A549 (cell line): ENCODE data around the gene SGCA. TPM values are rescaled to one million over a fixed set of nuclear protein-coding genes. Genes with fewer than 3 reads are reported as not detected.

Source experiments
- ATAC-seq, 2 experiments: fragments of 200-7000 bp in 1 of 2; fragments of >200 bp in 1 of 2; cut with Nextera tagmentation in 1 of 2; cut with Tn5 transposase in 1 of 2; 3 replicates each; pipeline versions ENCODE4 v1.8.0 to v1.9.1; 2018 to 2020; ENCODE audit warnings: mild to moderate bottlenecking in 1 of 2, moderate library complexity in 1 of 2
- CTCF ChIA-PET: fragments of 300-600 bp; sonication (Branson Sonifier 250); formaldehyde crosslinking; extraction: SDS; loops from one replicate; lab custom pipeline; 2021; ENCODE audit warnings: antibody characterized with exemption, inconsistent platforms; lab: Yijun Ruan, JAX
- POLR2A ChIA-PET: fragments of 350-600 bp; formaldehyde crosslinking; extraction: SDS; loops from one replicate; lab custom pipeline; 2021; ENCODE audit warnings: antibody characterized with exemption, inconsistent platforms; lab: Yijun Ruan, JAX
- DNase-seq, 2 experiments: peaks; one replicate each; pipeline versions ENCODE4 v3.0.0 to v3.0.0-alpha.2; 2011 to 2016; ENCODE audit warnings: low read depth in 1 of 2, low spot score in 1 of 2
- FAIRE-seq: peaks from 2 replicates; lab custom pipeline; 2011; peaks lifted over from hg19 to GRCh38; lab: Jason Lieb, UNC
- H3K27ac ChIP-seq, 2 experiments: fragments of >200 bp; sonication (Bioruptor Twin); formaldehyde crosslinking; 3 replicates each; pipeline ENCODE4 v1.5.1; 2016 to 2017
- H3K4me1 ChIP-seq: fragments of >200 bp; sonication (Bioruptor Twin); formaldehyde crosslinking; 3 replicates; pipeline ENCODE4 v1.6.1; 2016
- H3K4me2 ChIP-seq: fragments of >200 bp; sonication (Bioruptor Twin); formaldehyde crosslinking; 3 replicates; pipeline ENCODE4 v1.6.1; 2016
- H3K4me3 ChIP-seq: fragments of >200 bp; sonication (Bioruptor Twin); formaldehyde crosslinking; 3 replicates; pipeline ENCODE4 v1.5.1; 2016
- H3K9me3 ChIP-seq: fragments of >200 bp; sonication (Bioruptor Twin); formaldehyde crosslinking; 3 replicates; pipeline ENCODE4 v1.6.1; 2016
- CBX2 ChIP-seq: fragments of 200-600 bp; sonication (generic); IDR thresholded peaks from 2 replicates; pipeline ENCODE4 v1.6.1; 2016; ENCODE audit warnings: low read depth, mild to moderate bottlenecking, borderline replicate concordance
- CHD4 ChIP-seq: fragments of 200-600 bp; sonication (generic); IDR thresholded peaks from 2 replicates; pipeline ENCODE4 v1.6.1; 2016; ENCODE audit warnings: antibody characterized with exemption, mild to moderate bottlenecking, borderline replicate concordance
- EP300 ChIP-seq, 2 experiments: fragments of >200 bp; sonication (Bioruptor Twin); formaldehyde crosslinking; IDR thresholded peaks; 2 replicates in 1 of 2; 3 replicates in 1 of 2; pipeline ENCODE4 v1.6.1; 2016 to 2017
- FOSL2 ChIP-seq, 2 experiments: fragments of 450-650 bp in 1 of 2; fragments of >200 bp in 1 of 2; sonication (Bioruptor Twin) in 1 of 2; formaldehyde crosslinking; IDR thresholded peaks; 2 replicates each; pipeline versions ENCODE4 v1.5.0 to v1.6.1; 2016 to 2020; ENCODE audit warnings: mild to moderate bottlenecking in 1 of 2, moderate library complexity in 1 of 2
- FOXS1 ChIP-seq: fragments of 250-450 bp; sonication (Bioruptor Pico); IDR thresholded peaks from 2 replicates; pipeline ENCODE4 v1.5.0; 2020; ENCODE audit warnings: mild to moderate bottlenecking, moderate library complexity
- GATA3 ChIP-seq: IDR thresholded peaks from 2 replicates; pipeline ENCODE4 v1.6.1; 2012; ENCODE audit warnings: borderline replicate concordance
- HOXB13 ChIP-seq: fragments of 250-450 bp; sonication (Bioruptor Pico); IDR thresholded peaks from 2 replicates; pipeline ENCODE4 v1.5.0; 2020; ENCODE audit warnings: low read depth, mild to moderate bottlenecking, moderate library complexity
- JUNB ChIP-seq: fragments of >200 bp; sonication (Bioruptor Twin); formaldehyde crosslinking; IDR thresholded peaks from 2 replicates; pipeline ENCODE4 v1.6.1; 2016
- KDM1A ChIP-seq: fragments of 200-600 bp; sonication (generic); IDR thresholded peaks from 2 replicates; pipeline ENCODE4 v1.6.1; 2016; ENCODE audit warnings: low read depth, mild to moderate bottlenecking
- MAZ ChIP-seq: fragments of 150-350 bp; IDR thresholded peaks from 2 replicates; pipeline ENCODE4 v1.6.1; 2014; ENCODE audit warnings: antibody characterized with exemption, low read depth, low read length, borderline replicate concordance
- PHF8 ChIP-seq: fragments of 200-600 bp; sonication (generic); IDR thresholded peaks from 2 replicates; pipeline ENCODE4 v1.6.1; 2016; ENCODE audit warnings: low read depth, mild to moderate bottlenecking, antibody characterized with exemption, moderate library complexity, borderline replicate concordance
- POLR2A ChIP-seq: IDR thresholded peaks from 2 replicates; pipeline ENCODE4 v1.6.1; 2012; ENCODE audit warnings: mild to moderate bottlenecking, low read length
- RARB ChIP-seq: fragments of 250-450 bp; sonication (Bioruptor Pico); IDR thresholded peaks from 2 replicates; pipeline ENCODE4 v1.8.0; 2021; ENCODE audit warnings: mild to moderate bottlenecking, moderate library complexity
- TP53 ChIP-seq: fragments of 250-450 bp; sonication (Bioruptor Pico); IDR thresholded peaks from 2 replicates; pipeline ENCODE4 v1.5.0; 2021; ENCODE audit warnings: mild to moderate bottlenecking, moderate library complexity
- ZC3H11A ChIP-seq: fragments of 450-650 bp; IDR thresholded peaks from 2 replicates; pipeline ENCODE4 v1.6.1; 2014; ENCODE audit warnings: antibody characterized with exemption, mild to moderate bottlenecking
- ZSCAN20 ChIP-seq: fragments of 250-450 bp; sonication (Bioruptor Pico); IDR thresholded peaks from 2 replicates; pipeline ENCODE4 v1.8.0; 2022; ENCODE audit warnings: mild to moderate bottlenecking, moderate library complexity
- WGBS: methylation state at CpG from one replicate; pipeline ENCODE4 v1.1.6; 2017; ENCODE audit errors: missing lambda C conversion rate; 5-methylcytosine and 5-hydroxymethylcytosine counted together
- polyA plus RNA-seq, 4 experiments: library from polyadenylated mRNA; depleted of rRNA in 3 of 4; stranded (reverse); fragments of >200 nt; fragmentation: RNase III in 1 of 4; extraction: RNeasy Plus Mini Kit Qiagen cat#74134 plus additional on column Dnase treatment in 1 of 4; gene quantifications; 2 replicates in 3 of 4; 3 replicates in 1 of 4; pipeline ENCODE4 v1.2.3, GENCODE V29; 2011 to 2017
- TF ChIP-seq, protein P1 (sequence below): fragments of 200-600 bp; sonication (generic); IDR thresholded peaks from 2 replicates; pipeline ENCODE4 v1.6.1; 2016; ENCODE audit warnings: antibody characterized with exemption, mild to moderate bottlenecking, moderate library complexity
- TF ChIP-seq, protein P2 (sequence below): IDR thresholded peaks from 2 replicates; pipeline ENCODE4 v1.6.1; 2012; ENCODE audit warnings: low read depth, borderline replicate concordance
- TF ChIP-seq, protein P3 (sequence below): fragments of 450-650 bp; IDR thresholded peaks from 2 replicates; pipeline ENCODE4 v1.6.1; 2014; ENCODE audit warnings: antibody characterized with exemption
- TF ChIP-seq, protein P4 (sequence below): fragments of >200 bp; sonication (Bioruptor Twin); formaldehyde crosslinking; IDR thresholded peaks from 3 replicates; pipeline ENCODE4 v1.6.1; 2016
- TF ChIP-seq, protein P5 (sequence below): IDR thresholded peaks from 2 replicates; pipeline ENCODE4 v1.6.1; 2012

The SGCA gene
- polyA plus RNA-seq, 2 of the 4 experiments (the other 2 are of a cell fraction) = 0.44 to 3.4 TPM

DNA sequence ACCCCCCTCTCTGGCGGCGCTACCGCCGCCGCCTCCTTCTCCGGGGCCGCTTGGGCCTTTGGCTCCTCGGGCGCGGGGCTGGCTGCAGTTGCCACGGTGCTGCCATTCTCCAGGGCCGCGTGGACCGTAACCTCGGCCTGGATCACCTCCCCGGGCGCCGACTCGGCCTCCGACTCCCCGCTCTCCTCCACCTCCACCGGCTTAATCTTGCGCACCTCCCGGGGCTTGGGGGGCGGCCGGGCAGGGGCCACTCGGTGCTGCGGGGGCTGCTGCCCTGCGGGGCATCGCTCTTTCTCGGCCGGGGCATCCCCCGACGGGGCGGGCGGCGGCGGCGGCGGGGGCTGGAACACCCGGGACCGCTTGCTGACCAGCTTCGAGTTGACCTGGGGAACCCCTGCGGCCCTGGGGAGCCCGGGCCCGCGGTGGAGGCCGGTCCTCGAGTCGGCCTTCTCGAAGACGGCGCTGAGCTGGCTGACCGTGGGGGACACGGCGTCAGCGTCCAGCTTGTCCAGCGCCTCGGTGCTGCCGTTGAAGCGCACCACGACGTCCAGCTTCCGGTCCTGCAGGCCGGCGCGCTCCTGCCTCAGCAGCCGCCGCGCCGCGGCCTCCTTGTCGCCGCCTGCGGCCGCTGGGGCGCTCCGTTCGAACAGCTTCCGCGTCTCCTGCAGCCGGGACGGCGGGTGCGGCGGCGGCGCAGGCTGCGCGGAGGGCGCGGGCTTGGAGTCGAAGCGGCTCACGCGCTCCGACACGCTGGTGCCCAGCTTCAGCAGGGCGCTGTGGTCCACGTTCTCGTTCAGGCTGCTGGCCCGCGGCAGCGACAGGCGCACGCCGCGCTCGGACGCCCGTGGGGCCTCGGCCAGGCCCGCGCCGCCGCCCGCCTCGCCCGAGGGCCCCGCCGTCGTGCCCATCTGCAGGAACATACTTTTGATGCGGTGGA is 16.1 kb upstream of the SGCA start (continued):
- TF ChIP-seq, protein P1, sequence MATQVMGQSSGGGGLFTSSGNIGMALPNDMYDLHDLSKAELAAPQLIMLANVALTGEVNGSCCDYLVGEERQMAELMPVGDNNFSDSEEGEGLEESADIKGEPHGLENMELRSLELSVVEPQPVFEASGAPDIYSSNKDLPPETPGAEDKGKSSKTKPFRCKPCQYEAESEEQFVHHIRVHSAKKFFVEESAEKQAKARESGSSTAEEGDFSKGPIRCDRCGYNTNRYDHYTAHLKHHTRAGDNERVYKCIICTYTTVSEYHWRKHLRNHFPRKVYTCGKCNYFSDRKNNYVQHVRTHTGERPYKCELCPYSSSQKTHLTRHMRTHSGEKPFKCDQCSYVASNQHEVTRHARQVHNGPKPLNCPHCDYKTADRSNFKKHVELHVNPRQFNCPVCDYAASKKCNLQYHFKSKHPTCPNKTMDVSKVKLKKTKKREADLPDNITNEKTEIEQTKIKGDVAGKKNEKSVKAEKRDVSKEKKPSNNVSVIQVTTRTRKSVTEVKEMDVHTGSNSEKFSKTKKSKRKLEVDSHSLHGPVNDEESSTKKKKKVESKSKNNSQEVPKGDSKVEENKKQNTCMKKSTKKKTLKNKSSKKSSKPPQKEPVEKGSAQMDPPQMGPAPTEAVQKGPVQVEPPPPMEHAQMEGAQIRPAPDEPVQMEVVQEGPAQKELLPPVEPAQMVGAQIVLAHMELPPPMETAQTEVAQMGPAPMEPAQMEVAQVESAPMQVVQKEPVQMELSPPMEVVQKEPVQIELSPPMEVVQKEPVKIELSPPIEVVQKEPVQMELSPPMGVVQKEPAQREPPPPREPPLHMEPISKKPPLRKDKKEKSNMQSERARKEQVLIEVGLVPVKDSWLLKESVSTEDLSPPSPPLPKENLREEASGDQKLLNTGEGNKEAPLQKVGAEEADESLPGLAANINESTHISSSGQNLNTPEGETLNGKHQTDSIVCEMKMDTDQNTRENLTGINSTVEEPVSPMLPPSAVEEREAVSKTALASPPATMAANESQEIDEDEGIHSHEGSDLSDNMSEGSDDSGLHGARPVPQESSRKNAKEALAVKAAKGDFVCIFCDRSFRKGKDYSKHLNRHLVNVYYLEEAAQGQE = no peak
- TF ChIP-seq ZC3H11A = no peak
- no peak for TF ChIP-seq HOXB13 (CRISPR knock-in tag)
- no peak for TF ChIP-seq FOXS1
- TF ChIP-seq, protein P2, sequence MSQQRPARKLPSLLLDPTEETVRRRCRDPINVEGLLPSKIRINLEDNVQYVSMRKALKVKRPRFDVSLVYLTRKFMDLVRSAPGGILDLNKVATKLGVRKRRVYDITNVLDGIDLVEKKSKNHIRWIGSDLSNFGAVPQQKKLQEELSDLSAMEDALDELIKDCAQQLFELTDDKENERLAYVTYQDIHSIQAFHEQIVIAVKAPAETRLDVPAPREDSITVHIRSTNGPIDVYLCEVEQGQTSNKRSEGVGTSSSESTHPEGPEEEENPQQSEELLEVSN = peak; percentile 19; the same call in 1 of the 2 replicates
- no peak for TF ChIP-seq FOSL2 (IDR thresholded peaks at IDR 0.05)
- no peak for TF ChIP-seq FOSL2 (CRISPR knock-in tag; IDR thresholded peaks at IDR 0.05)
- TF ChIP-seq ZSCAN20 = no peak

DNA sequence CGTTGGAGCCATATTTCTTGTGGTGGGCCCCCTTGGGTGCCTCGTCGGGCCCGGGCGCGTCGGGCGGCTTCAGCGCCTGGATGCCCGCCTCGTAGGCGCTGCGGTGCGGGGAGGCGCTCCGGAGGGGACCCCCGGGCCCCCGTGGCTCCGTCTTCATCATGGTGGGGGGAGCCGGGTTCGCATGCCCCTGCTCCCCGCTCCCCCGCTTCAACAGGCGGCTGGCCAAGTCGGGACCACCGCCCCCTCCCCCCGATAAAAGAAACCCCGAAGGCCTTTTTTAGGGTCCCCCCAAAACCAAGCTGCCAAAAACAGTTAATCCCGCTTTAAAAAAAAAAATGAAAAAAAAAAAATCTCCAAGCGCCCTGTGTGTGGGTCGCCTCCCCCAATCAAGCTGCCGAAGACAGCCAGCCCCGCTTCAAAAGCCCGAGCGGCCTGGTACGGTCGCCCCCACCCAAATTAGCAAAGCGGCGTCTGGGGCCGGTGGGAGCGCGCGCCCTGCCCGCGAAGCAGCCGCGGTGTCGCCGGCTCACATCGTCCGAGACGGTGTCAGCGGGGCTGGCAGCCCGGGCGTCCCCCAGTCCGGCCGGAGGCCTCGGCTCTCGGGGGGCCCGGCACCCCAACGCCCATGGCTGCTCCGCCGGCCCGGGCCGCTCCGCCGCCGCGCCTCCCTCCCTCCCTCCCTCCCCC is 15.3 kb upstream of the SGCA start, which contains the start of gene PPP1R9B:
TSS of gene PPP1R9B (minus strand) at position 324 of the 687 bp plus-strand sequence. CDS start at position 160, 164 bp downstream.
- FAIRE-seq = no peak
- TF ChIP-seq EP300 (IDR thresholded peaks at IDR 0.05) = no peak
- TF ChIP-seq PHF8 = 0 out of 2 replicates have a peak, but pooled peaks have one; percentile 4
- TF ChIP-seq MAZ = no peak
- no peak for TF ChIP-seq JUNB
- ATAC-seq = no peak
- WGBS = 3% methylated on average over 45 of the region's 69 CpGs
- no peak for DNase-seq
- Histone ChIP-seq H3K27ac (peak within 1 kb of the TSS; percentile 96 to 98), H3K9me3 (no peaks in the 10 kb centered on the region), H3K4me1 (peaks cover 56% of the 10 kb centered on the region), H3K4me3 (peak within 1 kb of the TSS; percentile 86), H3K4me2 (peak within 1 kb of the TSS; percentile 95)
- POLR2A ChIA-PET = interaction anchor here (0.6 to 2.2 kb wide), 3 partner anchors 11 to 56 kb away, joined by 3 to 14 read pairs (median 5); no protein-coding TSS in a partner anchor
- CTCF ChIA-PET = interaction anchor here (0.6 to 60.2 kb wide), 10 partner anchors 11 to 268 kb away, joined by 3 to 1356 read pairs (median 16); partner anchors contain the start of genes PDK2 and SGCA

DNA sequence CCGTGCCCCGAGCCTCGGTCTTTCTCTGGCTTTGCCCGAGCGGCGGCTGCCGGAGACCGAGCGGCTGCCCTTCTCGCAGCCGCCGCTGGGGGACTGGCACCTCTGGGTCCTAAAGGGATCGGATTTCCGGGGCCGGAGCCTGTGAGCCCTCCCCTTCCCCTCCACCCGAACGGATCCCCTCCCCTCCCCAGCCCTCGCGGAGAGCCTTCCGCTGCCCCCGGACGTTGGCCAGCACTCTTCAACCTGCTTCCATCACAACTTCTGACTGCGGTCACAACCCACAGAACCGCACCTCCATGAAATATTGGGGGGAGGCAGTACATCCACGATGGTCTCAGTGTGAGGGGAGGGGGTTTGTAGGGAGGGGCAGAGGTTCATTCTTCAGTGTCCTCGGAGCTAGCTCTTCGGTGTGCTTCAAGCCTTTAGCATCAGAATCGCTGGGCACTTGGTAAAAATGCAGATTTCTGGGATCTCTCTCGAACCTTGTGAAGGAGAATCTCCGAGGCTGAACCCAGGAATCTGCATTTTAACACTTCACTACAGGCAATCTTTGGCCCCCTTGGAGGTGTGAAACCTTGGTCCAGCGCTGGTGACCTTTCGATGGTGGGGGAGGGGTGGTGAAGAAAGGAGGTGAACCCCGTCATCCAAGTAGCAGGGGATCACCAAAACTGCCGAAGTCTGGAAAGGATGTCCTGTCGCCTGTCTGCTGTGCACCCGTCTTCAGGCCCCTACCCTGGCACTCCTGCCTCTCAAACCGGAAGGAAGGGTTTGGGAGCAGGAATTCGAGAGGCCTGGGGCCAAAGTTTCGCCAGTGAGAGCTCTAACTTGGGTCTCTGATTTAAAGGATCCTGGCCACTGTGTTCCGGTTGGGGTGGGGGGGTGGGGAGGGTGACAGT is 14.5 kb upstream of the SGCA start:
- peak overlapping the region; percentile 86 for H3K4me3 ChIP-seq
- peak; percentile 96 to 97 for DNase-seq
- H3K4me1 ChIP-seq = peaks cover 49% of the 10 kb centered on the region
- H3K9me3 ChIP-seq = no peaks in the 10 kb centered on the region
- peak overlapping the region; percentile 95 for H3K4me2 ChIP-seq
- ChIA-PET CTCF (interaction anchor here (0.6 to 60.2 kb wide), 14 partner anchors 10 to 269 kb away, joined by 3 to 1356 read pairs (median 4); partner anchors contain the start of genes PDK2 and SGCA), POLR2A (interaction anchor here (0.6 to 2.2 kb wide), 12 partner anchors 10 to 328 kb away, joined by 3 to 21 read pairs (median 6); partner anchors contain the start of genes PDK2 and SGCA)
- peak; percentile 71 to 78 for ATAC-seq
- H3K27ac ChIP-seq = peak overlapping the region; percentile 96 to 98
- under 1% methylated on average over 33 of the region's 40 CpGs for WGBS
- peak; percentile 7 for FAIRE-seq
- peak; percentile 98 for TF ChIP-seq CHD4
- 0 out of 2 replicates have a peak, but pooled peaks have one; percentile 40 for TF ChIP-seq RARB (CRISPR knock-in tag)
- no peak for TF ChIP-seq TP53
- TF ChIP-seq, protein P3, sequence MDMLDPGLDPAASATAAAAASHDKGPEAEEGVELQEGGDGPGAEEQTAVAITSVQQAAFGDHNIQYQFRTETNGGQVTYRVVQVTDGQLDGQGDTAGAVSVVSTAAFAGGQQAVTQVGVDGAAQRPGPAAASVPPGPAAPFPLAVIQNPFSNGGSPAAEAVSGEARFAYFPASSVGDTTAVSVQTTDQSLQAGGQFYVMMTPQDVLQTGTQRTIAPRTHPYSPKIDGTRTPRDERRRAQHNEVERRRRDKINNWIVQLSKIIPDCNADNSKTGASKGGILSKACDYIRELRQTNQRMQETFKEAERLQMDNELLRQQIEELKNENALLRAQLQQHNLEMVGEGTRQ = no peak
- TF ChIP-seq GATA3 = peak; percentile 57; the same call in 1 of the 2 replicates
- TF ChIP-seq POLR2A = peak; percentile 73
- peak; percentile 99 for TF ChIP-seq KDM1A
- TF ChIP-seq, protein P4, sequence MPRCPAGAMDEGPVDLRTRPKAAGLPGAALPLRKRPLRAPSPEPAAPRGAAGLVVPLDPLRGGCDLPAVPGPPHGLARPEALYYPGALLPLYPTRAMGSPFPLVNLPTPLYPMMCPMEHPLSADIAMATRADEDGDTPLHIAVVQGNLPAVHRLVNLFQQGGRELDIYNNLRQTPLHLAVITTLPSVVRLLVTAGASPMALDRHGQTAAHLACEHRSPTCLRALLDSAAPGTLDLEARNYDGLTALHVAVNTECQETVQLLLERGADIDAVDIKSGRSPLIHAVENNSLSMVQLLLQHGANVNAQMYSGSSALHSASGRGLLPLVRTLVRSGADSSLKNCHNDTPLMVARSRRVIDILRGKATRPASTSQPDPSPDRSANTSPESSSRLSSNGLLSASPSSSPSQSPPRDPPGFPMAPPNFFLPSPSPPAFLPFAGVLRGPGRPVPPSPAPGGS = peak; percentile 25; the same call in 2 of the 3 replicates
- TF ChIP-seq, protein P5, sequence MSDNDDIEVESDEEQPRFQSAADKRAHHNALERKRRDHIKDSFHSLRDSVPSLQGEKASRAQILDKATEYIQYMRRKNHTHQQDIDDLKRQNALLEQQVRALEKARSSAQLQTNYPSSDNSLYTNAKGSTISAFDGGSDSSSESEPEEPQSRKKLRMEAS = peak; percentile 58
- no peak for TF ChIP-seq CBX2
